ENCODE measurements around the gene SERINC5.

- no peak for TF ChIP-seq CTCF (IDR thresholded peaks at IDR 0.05)
- TF ChIP-seq POLR2A (IDR thresholded peaks at IDR 0.05) = no peak
These were observed 30.5 kb downstream of the SERINC5 start for GRCh38 chr5:80225189-80225933.

Data from thyroid gland (tissue), 4 donors.